ENCODE results near the gene ZHX3.

ZHX3 gene

GRCh38 chr20:41150664-41151063 lies 166.9 kb downstream of the ZHX3 start:
- no peak for DNase-seq (ENCODE audit: low spot score)
- peaks cover 7 to 93% of the 10 kb centered on the region in 2 donors for H3K36me3 ChIP-seq (replicated peaks in 1 of 2; ENCODE audit: control insufficient read depth in 2 of 2, insufficient read depth in 2 of 2, low read length in 2 of 2)
- H3K23ac ChIP-seq (ENCODE audit: low read depth, low read length, poor library complexity) = no peak overlapping the region
- H3K9ac ChIP-seq (ENCODE audit: low read depth, low read length, poor library complexity) = no peak overlapping the region
- peaks cover 24% of the 10 kb centered on the region for H3K79me1 ChIP-seq (ENCODE audit: low read depth, low read length)
- WGBS, 2 donors (ENCODE audit: extremely low coverage in 2 of 2, insufficient read length in 2 of 2, insufficient replicate concordance in 1 of 2) = no CpG with 5 or more reads among the region's 3 CpGs
- H2BK120ac ChIP-seq (ENCODE audit: low read depth, low read length) = no peak overlapping the region
- no peaks in the 10 kb centered on the region for H3K4me1 ChIP-seq (ENCODE audit: control insufficient read depth in 2 of 2, insufficient read depth in 1 of 2, low read depth in 1 of 2, low read length in 2 of 2)
- no peak overlapping the region for H2BK5ac ChIP-seq (ENCODE audit: low read length)
- no peak overlapping the region for H3K27ac ChIP-seq (replicated peaks; ENCODE audit: low read length)
- H3K14ac ChIP-seq (ENCODE audit: low read length) = no peak overlapping the region
- no peak overlapping the region for H4K91ac ChIP-seq (ENCODE audit: low read depth, low read length, poor library complexity)
- no peak overlapping the region for H2AK5ac ChIP-seq (ENCODE audit: low read depth, low read length)
- H3K18ac ChIP-seq (ENCODE audit: low read length) = no peak overlapping the region
- H3K9me3 ChIP-seq (replicated peaks in 1 of 2; ENCODE audit: control insufficient read depth in 2 of 2, insufficient read depth in 1 of 2, low read depth in 1 of 2, low read length in 2 of 2) = no peaks in the 10 kb centered on the region
- no peak overlapping the region for H3K4ac ChIP-seq (ENCODE audit: low read length)
- H2BK15ac ChIP-seq (ENCODE audit: low read length) = no peak overlapping the region
- no peak overlapping the region for H2AFZ ChIP-seq (ENCODE audit: low read length)
- H3K27me3 ChIP-seq (ENCODE audit: control insufficient read depth in 3 of 3, insufficient read depth in 3 of 3, low read depth in 1 of 3, low read length in 3 of 3) = no peaks in the 10 kb centered on the region
- no peak overlapping the region for H3K4me2 ChIP-seq (ENCODE audit: insufficient read depth, low read length, poor library complexity, severe bottlenecking)
- H2BK12ac ChIP-seq (ENCODE audit: low read length) = no peak overlapping the region
- no peak overlapping the region for H3K4me3 ChIP-seq (ENCODE audit: low read length in 2 of 2)
- H4K8ac ChIP-seq (ENCODE audit: low read depth, low read length) = no peak overlapping the region

DNA sequence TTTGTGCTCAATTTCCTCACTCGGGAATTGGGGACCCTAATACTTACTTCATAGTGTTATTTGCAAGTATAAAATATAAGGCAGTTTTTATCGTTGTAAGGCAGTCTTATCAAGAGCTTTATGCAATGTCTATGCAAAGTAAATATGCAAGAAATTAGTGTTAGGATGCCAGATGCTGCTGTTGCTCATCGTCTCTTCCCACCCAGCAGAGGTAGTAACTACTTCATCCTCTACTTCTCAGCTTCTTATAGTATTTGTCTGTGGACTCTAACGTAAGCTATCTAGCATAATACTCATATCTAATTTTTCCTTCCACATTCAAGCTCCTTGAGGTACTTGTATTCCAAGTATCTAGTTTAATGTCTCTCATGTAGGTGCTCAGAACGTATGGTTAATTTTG lies 168.6 kb downstream of the ZHX3 start:
- no peak overlapping the region for H2BK15ac ChIP-seq (ENCODE audit: low read length)
- H3K27me3 ChIP-seq (ENCODE audit: control insufficient read depth in 3 of 3, insufficient read depth in 3 of 3, low read depth in 1 of 3, low read length in 3 of 3) = no peaks in the 10 kb centered on the region
- no peak overlapping the region for H3K9ac ChIP-seq (ENCODE audit: low read depth, low read length, poor library complexity)
- no peaks in the 10 kb centered on the region for H3K9me3 ChIP-seq (replicated peaks in 1 of 2; ENCODE audit: control insufficient read depth in 2 of 2, insufficient read depth in 1 of 2, low read depth in 1 of 2, low read length in 2 of 2)
- no peak overlapping the region for H2BK120ac ChIP-seq (ENCODE audit: low read depth, low read length)
- H3K79me1 ChIP-seq (ENCODE audit: low read depth, low read length) = peaks cover 28% of the 10 kb centered on the region
- H4K91ac ChIP-seq (ENCODE audit: low read depth, low read length, poor library complexity) = no peak overlapping the region
- H4K8ac ChIP-seq (ENCODE audit: low read depth, low read length) = no peak overlapping the region
- H2AFZ ChIP-seq (ENCODE audit: low read length) = no peak overlapping the region
- no peak overlapping the region for H2BK5ac ChIP-seq (ENCODE audit: low read length)
- no peak overlapping the region for H3K4me3 ChIP-seq (ENCODE audit: low read length in 2 of 2)
- no peak for DNase-seq (ENCODE audit: low spot score)
- H3K36me3 ChIP-seq (replicated peaks in 1 of 2; ENCODE audit: control insufficient read depth in 2 of 2, insufficient read depth in 2 of 2, low read length in 2 of 2) = peaks cover 4 to 95% of the 10 kb centered on the region in 2 donors
- H3K4me1 ChIP-seq (ENCODE audit: control insufficient read depth in 2 of 2, insufficient read depth in 1 of 2, low read depth in 1 of 2, low read length in 2 of 2) = no peaks in the 10 kb centered on the region
- no peak overlapping the region for H2BK12ac ChIP-seq (ENCODE audit: low read length)
- H3K18ac ChIP-seq (ENCODE audit: low read length) = no peak overlapping the region
- no peak overlapping the region for H3K4me2 ChIP-seq (ENCODE audit: insufficient read depth, low read length, poor library complexity, severe bottlenecking)
- no CpG with 5 or more reads among the region's 5 CpGs for WGBS, 2 donors (ENCODE audit: extremely low coverage in 2 of 2, insufficient read length in 2 of 2, insufficient replicate concordance in 1 of 2)
- H2AK5ac ChIP-seq (ENCODE audit: low read depth, low read length) = no peak overlapping the region
- no peak overlapping the region for H3K27ac ChIP-seq (replicated peaks; ENCODE audit: low read length)
- H3K14ac ChIP-seq (ENCODE audit: low read length) = no peak overlapping the region
- H3K4ac ChIP-seq (ENCODE audit: low read length) = no peak overlapping the region
- H3K23ac ChIP-seq (ENCODE audit: low read depth, low read length, poor library complexity) = no peak overlapping the region

DNA sequence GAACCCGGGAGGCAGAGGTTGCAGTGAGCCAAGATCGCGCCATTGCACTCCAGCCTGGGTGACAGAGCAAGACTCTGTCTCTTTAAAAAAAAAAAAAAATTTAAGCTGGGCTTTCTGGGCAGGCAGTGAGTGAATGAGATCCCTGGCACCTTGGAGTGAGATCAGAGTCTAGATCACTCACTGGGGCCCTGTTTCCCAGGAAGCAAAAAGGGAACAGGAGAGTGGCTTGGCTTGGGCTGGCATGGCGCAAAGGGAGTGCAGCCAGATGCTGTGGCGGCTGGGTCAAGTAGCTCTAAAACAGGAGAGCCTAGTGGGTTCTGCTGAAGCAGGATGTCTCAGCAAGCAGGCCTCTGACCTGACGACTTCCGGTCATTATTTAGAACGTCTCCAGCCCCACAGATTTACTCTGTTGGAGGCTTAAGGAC lies 169.8 kb downstream of the ZHX3 start:
- H2BK5ac ChIP-seq (ENCODE audit: low read length) = no peak overlapping the region
- H2AK5ac ChIP-seq (ENCODE audit: low read depth, low read length) = no peak overlapping the region
- H3K4me2 ChIP-seq (ENCODE audit: insufficient read depth, low read length, poor library complexity, severe bottlenecking) = no peak overlapping the region
- H3K4me3 ChIP-seq (ENCODE audit: low read length in 2 of 2) = no peak overlapping the region
- no peak overlapping the region for H3K9ac ChIP-seq (ENCODE audit: low read depth, low read length, poor library complexity)
- no peak overlapping the region for H4K91ac ChIP-seq (ENCODE audit: low read depth, low read length, poor library complexity)
- no peak overlapping the region for H2AFZ ChIP-seq (ENCODE audit: low read length)
- peaks cover 0 to 3% of the 10 kb centered on the region in 2 donors for H3K4me1 ChIP-seq (ENCODE audit: control insufficient read depth in 2 of 2, insufficient read depth in 1 of 2, low read depth in 1 of 2, low read length in 2 of 2)
- no peak overlapping the region for H2BK12ac ChIP-seq (ENCODE audit: low read length)
- no CpG with 5 or more reads among the region's 8 CpGs for WGBS, 2 donors (ENCODE audit: extremely low coverage in 2 of 2, insufficient read length in 2 of 2, insufficient replicate concordance in 1 of 2)
- no peak overlapping the region for H4K8ac ChIP-seq (ENCODE audit: low read depth, low read length)
- H3K27ac ChIP-seq (replicated peaks; ENCODE audit: low read length) = no peak overlapping the region
- no peak for DNase-seq (ENCODE audit: low spot score)
- no peak overlapping the region for H2BK120ac ChIP-seq (ENCODE audit: low read depth, low read length)
- H3K23ac ChIP-seq (ENCODE audit: low read depth, low read length, poor library complexity) = no peak overlapping the region
- no peak overlapping the region for H2BK15ac ChIP-seq (ENCODE audit: low read length)
- no peak overlapping the region for H3K14ac ChIP-seq (ENCODE audit: low read length)
- H3K79me1 ChIP-seq (ENCODE audit: low read depth, low read length) = peaks cover 29% of the 10 kb centered on the region
- H3K27me3 ChIP-seq (ENCODE audit: control insufficient read depth in 3 of 3, insufficient read depth in 3 of 3, low read depth in 1 of 3, low read length in 3 of 3) = no peaks in the 10 kb centered on the region
- H3K36me3 ChIP-seq (replicated peaks in 1 of 2; ENCODE audit: control insufficient read depth in 2 of 2, insufficient read depth in 2 of 2, low read length in 2 of 2) = peaks cover 4 to 94% of the 10 kb centered on the region in 2 donors
- H3K4ac ChIP-seq (ENCODE audit: low read length) = no peak overlapping the region
- H3K18ac ChIP-seq (ENCODE audit: low read length) = no peak overlapping the region
- no peaks in the 10 kb centered on the region for H3K9me3 ChIP-seq (replicated peaks in 1 of 2; ENCODE audit: control insufficient read depth in 2 of 2, insufficient read depth in 1 of 2, low read depth in 1 of 2, low read length in 2 of 2)

DNA sequence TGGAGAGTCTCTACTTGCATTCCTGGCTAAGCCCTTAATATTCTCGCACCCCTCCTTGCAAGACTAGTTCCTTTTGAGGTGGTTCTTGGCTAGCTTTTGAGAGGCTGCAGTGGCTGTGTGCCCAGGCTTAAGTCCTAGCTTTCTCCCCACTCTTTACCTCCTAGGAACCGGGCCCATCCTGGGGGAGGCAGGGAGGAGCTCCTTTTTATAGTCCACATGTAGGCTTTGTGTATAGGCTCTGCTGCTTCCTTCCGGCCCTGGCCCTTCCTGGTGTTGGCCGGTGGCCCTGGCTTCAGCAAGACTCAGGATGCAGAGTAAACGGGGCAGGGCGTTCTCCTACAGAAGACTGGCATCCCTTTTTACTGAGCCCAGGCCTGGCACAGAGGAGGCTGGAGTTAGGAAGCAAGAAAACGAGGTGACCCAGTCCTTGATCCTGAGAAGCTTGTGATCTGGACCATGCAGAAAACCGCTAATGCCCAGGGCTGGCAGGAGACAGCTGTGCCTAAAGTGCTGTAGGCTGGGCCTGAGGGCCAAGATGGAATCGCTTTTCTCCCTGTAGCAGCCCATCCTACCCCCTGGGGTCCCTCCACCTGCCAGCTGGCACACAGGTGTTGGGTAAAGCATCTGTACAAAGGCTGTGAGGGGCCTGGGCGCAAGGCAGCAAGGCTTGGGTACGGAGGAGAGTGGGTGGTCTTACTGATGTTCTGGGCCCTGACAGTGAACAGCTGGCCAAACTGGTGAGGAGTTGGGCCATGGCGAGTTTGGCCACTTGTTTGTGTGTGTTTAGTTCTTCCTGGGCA lies 171.5 kb downstream of the ZHX3 start:
- Histone ChIP-seq H3K4me1 (ENCODE audit: control insufficient read depth in 2 of 2, insufficient read depth in 1 of 2, low read depth in 1 of 2, low read length in 2 of 2) (peaks cover 5 to 13% of the 10 kb centered on the region in 2 donors), H3K4me3 (ENCODE audit: low read length in 2 of 2) (no peak overlapping the region), H3K14ac (ENCODE audit: low read length) (no peak overlapping the region), H3K9me3 (replicated peaks in 1 of 2; ENCODE audit: control insufficient read depth in 2 of 2, insufficient read depth in 1 of 2, low read depth in 1 of 2, low read length in 2 of 2) (no peaks in the 10 kb centered on the region), H3K4ac (ENCODE audit: low read length) (no peak overlapping the region), H3K18ac (ENCODE audit: low read length) (no peak overlapping the region), H2AFZ (ENCODE audit: low read length) (no peak overlapping the region), H3K79me1 (ENCODE audit: low read depth, low read length) (peaks cover 28% of the 10 kb centered on the region), H3K23ac (ENCODE audit: low read depth, low read length, poor library complexity) (no peak overlapping the region), H3K27me3 (ENCODE audit: control insufficient read depth in 3 of 3, insufficient read depth in 3 of 3, low read depth in 1 of 3, low read length in 3 of 3) (no peaks in the 10 kb centered on the region), H4K8ac (ENCODE audit: low read depth, low read length) (no peak overlapping the region), H3K9ac (ENCODE audit: low read depth, low read length, poor library complexity) (no peak overlapping the region), H4K91ac (ENCODE audit: low read depth, low read length, poor library complexity) (no peak overlapping the region), H3K36me3 (replicated peaks in 1 of 2; ENCODE audit: control insufficient read depth in 2 of 2, insufficient read depth in 2 of 2, low read length in 2 of 2) (peaks cover 2 to 95% of the 10 kb centered on the region in 2 donors), H2AK5ac (ENCODE audit: low read depth, low read length) (no peak overlapping the region), H2BK120ac (ENCODE audit: low read depth, low read length) (no peak overlapping the region), H2BK5ac (ENCODE audit: low read length) (no peak overlapping the region), H2BK15ac (ENCODE audit: low read length) (no peak overlapping the region), H3K27ac (replicated peaks; ENCODE audit: low read length) (no peak overlapping the region), H2BK12ac (ENCODE audit: low read length) (no peak overlapping the region), H3K4me2 (ENCODE audit: insufficient read depth, low read length, poor library complexity, severe bottlenecking) (no peak overlapping the region)
- no peak for DNase-seq (ENCODE audit: low spot score)
- no CpG with 5 or more reads among the region's 12 CpGs for WGBS, 2 donors (ENCODE audit: extremely low coverage in 2 of 2, insufficient read length in 2 of 2, insufficient replicate concordance in 1 of 2)
